ENCODE results near the gene CAMSAP2.
"Not testable (repeated sequence)": the region's sequence is repeated elsewhere in the genome, so short reads cannot be mapped to it uniquely, and the experiment has no call there.

DNA sequence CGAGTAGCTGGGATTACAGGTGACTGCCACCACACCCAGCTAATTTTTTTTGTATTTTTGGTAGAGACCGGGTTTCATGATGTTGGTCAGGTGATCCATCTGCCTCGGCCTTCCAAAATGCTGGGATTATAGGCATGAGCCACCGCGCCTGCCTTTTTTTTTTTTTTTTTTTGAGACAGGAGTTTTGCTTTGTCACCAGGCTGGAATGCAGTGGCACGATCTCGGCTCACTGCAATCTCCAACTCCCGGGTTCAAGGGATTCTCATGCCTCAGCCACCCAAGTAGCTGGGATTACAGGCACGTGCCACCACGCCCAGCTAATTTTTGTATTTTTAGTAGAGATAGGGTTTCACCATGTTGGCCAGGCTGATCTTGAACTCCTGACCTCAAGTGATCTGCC is 12.1 kb downstream of the CAMSAP2 start:
- not testable (repeated sequence) for TF ChIP-seq POLR2A, POLR2AphosphoS5 (IDR thresholded peaks at IDR 0.05)
- TF ChIP-seq, protein P1, sequence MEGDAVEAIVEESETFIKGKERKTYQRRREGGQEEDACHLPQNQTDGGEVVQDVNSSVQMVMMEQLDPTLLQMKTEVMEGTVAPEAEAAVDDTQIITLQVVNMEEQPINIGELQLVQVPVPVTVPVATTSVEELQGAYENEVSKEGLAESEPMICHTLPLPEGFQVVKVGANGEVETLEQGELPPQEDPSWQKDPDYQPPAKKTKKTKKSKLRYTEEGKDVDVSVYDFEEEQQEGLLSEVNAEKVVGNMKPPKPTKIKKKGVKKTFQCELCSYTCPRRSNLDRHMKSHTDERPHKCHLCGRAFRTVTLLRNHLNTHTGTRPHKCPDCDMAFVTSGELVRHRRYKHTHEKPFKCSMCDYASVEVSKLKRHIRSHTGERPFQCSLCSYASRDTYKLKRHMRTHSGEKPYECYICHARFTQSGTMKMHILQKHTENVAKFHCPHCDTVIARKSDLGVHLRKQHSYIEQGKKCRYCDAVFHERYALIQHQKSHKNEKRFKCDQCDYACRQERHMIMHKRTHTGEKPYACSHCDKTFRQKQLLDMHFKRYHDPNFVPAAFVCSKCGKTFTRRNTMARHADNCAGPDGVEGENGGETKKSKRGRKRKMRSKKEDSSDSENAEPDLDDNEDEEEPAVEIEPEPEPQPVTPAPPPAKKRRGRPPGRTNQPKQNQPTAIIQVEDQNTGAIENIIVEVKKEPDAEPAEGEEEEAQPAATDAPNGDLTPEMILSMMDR (IDR thresholded peaks at IDR 0.05) = not testable (repeated sequence)
